ENCODE results near the gene AOPEP.

AOPEP gene

GRCh38 chr9:94726495-94727191 is at the start of gene AOPEP:
Gene AOPEP, plus strand, starts transcription at chr9:94726699. Its CDS starts 33,085 bp downstream, at chr9:94759784.
- peak; percentile 87 for DNase-seq (ENCODE audit: low read depth)

GRCh38 chr9:94677929-94678328 is 48.6 kb upstream of the AOPEP start:
- DNase-seq (ENCODE audit: low read depth): no peak

GRCh38 chr9:94679587-94679986 is 46.9 kb upstream of the AOPEP start:
- DNase-seq (ENCODE audit: low read depth): no peak

GRCh38 chr9:94680020-94680419 is 46.5 kb upstream of the AOPEP start:
- no peak for DNase-seq (ENCODE audit: low read depth)

- no peak for DNase-seq (ENCODE audit: low read depth)
These were observed 45.9 kb upstream of the AOPEP start for GRCh38 chr9:94680621-94681020.

GRCh38 chr9:94681508-94681907 is 45.0 kb upstream of the AOPEP start:
- DNase-seq (ENCODE audit: low read depth): peak; percentile 71

- DNase-seq (ENCODE audit: low read depth): no peak
These were observed 41.1 kb upstream of the AOPEP start for GRCh38 chr9:94685359-94685758.

- no peak for DNase-seq (ENCODE audit: low read depth)
These were observed 39.0 kb upstream of the AOPEP start for GRCh38 chr9:94687451-94687850.

- no peak for DNase-seq (ENCODE audit: low read depth)
These were observed 36.2 kb upstream of the AOPEP start for GRCh38 chr9:94690344-94690743.

- DNase-seq (ENCODE audit: low read depth): no peak
These were observed 33.9 kb upstream of the AOPEP start for GRCh38 chr9:94692601-94693000.

GRCh38 chr9:94693485-94694204 is 32.9 kb upstream of the AOPEP start:
- DNase-seq (ENCODE audit: low read depth): no peak

- DNase-seq (ENCODE audit: low read depth): no peak
These were observed 30.0 kb upstream of the AOPEP start for GRCh38 chr9:94696545-94696944.

- DNase-seq (ENCODE audit: low read depth): no peak
These were observed 28.4 kb upstream of the AOPEP start for GRCh38 chr9:94697972-94698581.

- no peak for DNase-seq (ENCODE audit: low read depth)
These were observed 26.7 kb upstream of the AOPEP start for GRCh38 chr9:94699715-94700373.

- no peak for DNase-seq (ENCODE audit: low read depth)
These were observed 26.1 kb upstream of the AOPEP start for GRCh38 chr9:94700445-94700844.

GRCh38 chr9:94703488-94704140 is 22.9 kb upstream of the AOPEP start:
- no peak for DNase-seq (ENCODE audit: low read depth)

- no peak for DNase-seq (ENCODE audit: low read depth)
These were observed 21.3 kb upstream of the AOPEP start for GRCh38 chr9:94705162-94705702.

GRCh38 chr9:94706922-94707321 is 19.6 kb upstream of the AOPEP start:
- DNase-seq (ENCODE audit: low read depth): no peak

GRCh38 chr9:94713436-94714215 is 12.9 kb upstream of the AOPEP start:
- DNase-seq (ENCODE audit: low read depth): peak; percentile 35

- no peak for DNase-seq (ENCODE audit: low read depth)
These were observed 12.0 kb upstream of the AOPEP start for GRCh38 chr9:94714494-94714893.

- DNase-seq (ENCODE audit: low read depth): no peak
These were observed 8.7 kb upstream of the AOPEP start for GRCh38 chr9:94717761-94718160.

Data from GM04504 (cell line).